IPS DF 6.9 (cell line): ENCODE results near the gene ADGRD2.

ENCODE experiments used
- DNase-seq: peaks from one replicate; pipeline ENCODE4 v3.0.0-alpha.2; 2013; ENCODE audit warnings: low read depth, low spot score
- H3K27ac ChIP-seq: one replicate; pipeline ENCODE4 v1.5.1; 2013; ENCODE audit warnings: low read length, control low read depth
- H3K27me3 ChIP-seq: 2 replicates; pipeline ENCODE4 v1.6.1; 2013; ENCODE audit warnings: mild to moderate bottlenecking, low read length; ENCODE audit not compliant: control insufficient read depth, insufficient read depth
- H3K36me3 ChIP-seq: 2 replicates; pipeline ENCODE4 v1.6.1; 2013; ENCODE audit warnings: low read length; ENCODE audit not compliant: control insufficient read depth, insufficient read depth
- H3K4me1 ChIP-seq: 2 replicates; pipeline ENCODE4 v1.6.1; 2013; ENCODE audit warnings: low read length; ENCODE audit not compliant: control insufficient read depth, insufficient read depth
- H3K4me3 ChIP-seq: 2 replicates; pipeline ENCODE4 v1.5.1; 2013; ENCODE audit warnings: mild to moderate bottlenecking, low read length
- H3K9me3 ChIP-seq: 2 replicates; pipeline ENCODE4 v1.6.1; 2013; ENCODE audit warnings: low read length, inconsistent platforms; ENCODE audit not compliant: control insufficient read depth, insufficient read depth
- WGBS: extraction: QIAGEN DNeasy Blood & Tissue Kit; methylation state at CpG from one replicate; pipeline ENCODE4 v1.1.7; 2013; ENCODE audit warnings: mixed read lengths, missing lambda C conversion rate; ENCODE audit not compliant: insufficient read length, insufficient coverage; 5-methylcytosine and 5-hydroxymethylcytosine counted together

The ADGRD2 gene

DNA sequence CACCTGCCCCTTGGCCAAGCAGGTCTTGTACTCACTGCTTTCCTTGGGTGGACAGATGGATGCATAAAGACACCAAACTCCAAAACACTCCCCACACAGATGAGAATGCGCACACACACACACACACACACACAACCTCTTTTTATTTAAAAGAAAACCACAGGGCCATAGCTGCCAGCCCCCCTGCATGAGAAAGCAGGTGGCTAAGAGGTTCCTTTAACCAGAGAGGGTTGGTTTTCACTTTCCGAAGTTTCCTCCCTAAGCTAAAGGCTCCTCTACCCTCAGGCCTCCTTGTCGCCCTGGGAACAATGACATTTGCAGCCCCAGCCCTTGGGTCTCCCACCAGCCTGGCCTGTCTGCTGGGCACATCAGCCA lies 45.8 kb downstream of the ADGRD2 start:
- 0 out of 2 replicates have a peak, but pooled peaks cover 1% of the 10 kb centered on the region for H3K27me3 ChIP-seq
- WGBS = no CpG with 5 or more reads among the region's 3 CpGs
- no peak overlapping the region for H3K27ac ChIP-seq
- H3K4me3 ChIP-seq = no peak overlapping the region
- no peak for DNase-seq
- 0 out of 2 replicates have a peak, but pooled peaks cover 2% of the 10 kb centered on the region for H3K4me1 ChIP-seq
- H3K36me3 ChIP-seq = no peaks in the 10 kb centered on the region
- no peaks in the 10 kb centered on the region for H3K9me3 ChIP-seq

DNA sequence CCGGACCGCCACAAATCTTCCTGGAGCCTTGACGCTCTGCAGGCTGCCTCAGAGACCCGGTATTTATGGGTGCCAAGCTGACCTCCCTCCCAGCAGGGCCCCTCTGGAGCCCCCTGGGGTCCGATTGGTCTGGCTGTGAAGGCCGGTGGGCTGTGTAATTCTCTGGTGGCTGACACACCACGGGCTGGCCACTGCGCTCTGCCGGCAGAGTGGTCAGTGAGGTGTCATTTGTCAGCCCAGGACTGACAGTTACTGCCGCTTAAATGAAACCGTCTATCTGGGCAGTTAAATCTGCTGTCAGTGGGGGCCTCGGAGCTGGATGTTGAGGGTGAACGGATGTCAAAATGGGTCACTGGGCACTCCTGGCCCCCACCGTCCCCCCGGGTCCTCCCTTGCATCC lies 46.2 kb downstream of the ADGRD2 start:
- no peak for DNase-seq
- Histone ChIP-seq H3K27me3 (0 out of 2 replicates have a peak, but pooled peaks cover 2% of the 10 kb centered on the region), H3K27ac (no peak overlapping the region), H3K36me3 (no peaks in the 10 kb centered on the region), H3K9me3 (no peaks in the 10 kb centered on the region), H3K4me1 (0 out of 2 replicates have a peak, but pooled peaks cover 2% of the 10 kb centered on the region), H3K4me3 (no peak overlapping the region)
- no CpG with 5 or more reads among the region's 15 CpGs for WGBS

DNA sequence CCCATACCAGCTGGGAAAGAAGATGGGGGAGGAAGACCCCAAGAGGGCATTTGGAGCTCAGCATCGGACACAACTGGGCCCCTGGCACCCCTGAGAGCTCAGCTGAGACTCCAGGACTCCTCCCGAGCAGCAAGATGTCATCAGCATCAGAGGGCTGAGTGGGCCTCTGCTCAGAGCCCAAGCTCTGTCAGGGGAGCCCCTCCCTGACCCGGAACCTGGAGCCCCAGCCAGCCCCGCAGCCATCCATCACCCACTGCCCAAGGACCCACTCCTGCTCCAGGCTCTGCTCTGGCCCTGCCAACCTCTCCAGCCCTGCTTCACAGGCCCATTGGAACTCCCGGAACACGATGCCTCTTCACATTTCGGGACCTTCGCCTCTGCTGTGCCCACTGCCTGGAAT lies 47.2 kb downstream of the ADGRD2 start:
- Histone ChIP-seq H3K4me1 (0 out of 2 replicates have a peak, but pooled peaks cover 2% of the 10 kb centered on the region), H3K27me3 (peaks cover 8% of the 10 kb centered on the region; the same call in 1 of the 2 replicates), H3K36me3 (no peaks in the 10 kb centered on the region), H3K4me3 (no peak overlapping the region), H3K27ac (no peak overlapping the region), H3K9me3 (no peaks in the 10 kb centered on the region)
- no peak for DNase-seq
- no CpG with 5 or more reads among the region's 8 CpGs for WGBS

DNA sequence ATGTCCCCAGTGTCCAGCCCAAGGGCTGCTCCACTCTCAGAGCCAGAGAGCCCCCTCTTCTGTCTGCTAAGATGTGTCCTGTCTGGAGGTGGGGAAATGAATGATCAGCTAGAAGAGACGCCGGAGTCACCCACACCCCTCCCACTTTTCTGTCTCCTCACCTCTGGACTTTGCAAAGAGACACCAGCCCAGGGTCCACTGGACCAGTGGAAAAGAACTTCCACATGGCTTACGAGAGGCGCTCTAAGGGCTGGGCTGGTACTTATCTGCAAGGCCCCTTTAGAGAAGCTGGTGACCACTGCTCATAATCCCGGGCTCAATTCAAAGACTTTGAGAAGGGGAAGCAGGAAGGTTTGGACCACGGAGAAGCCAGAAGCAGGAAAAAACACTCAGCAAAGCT lies 47.8 kb downstream of the ADGRD2 start:
- Histone ChIP-seq H3K27me3 (peaks cover 13% of the 10 kb centered on the region; the same call in 1 of the 2 replicates), H3K9me3 (no peaks in the 10 kb centered on the region), H3K4me3 (no peak overlapping the region), H3K36me3 (no peaks in the 10 kb centered on the region), H3K4me1 (0 out of 2 replicates have a peak, but pooled peaks cover 2% of the 10 kb centered on the region), H3K27ac (no peak overlapping the region)
- no peak for DNase-seq
- no CpG with 5 or more reads among the region's 6 CpGs for WGBS

DNA sequence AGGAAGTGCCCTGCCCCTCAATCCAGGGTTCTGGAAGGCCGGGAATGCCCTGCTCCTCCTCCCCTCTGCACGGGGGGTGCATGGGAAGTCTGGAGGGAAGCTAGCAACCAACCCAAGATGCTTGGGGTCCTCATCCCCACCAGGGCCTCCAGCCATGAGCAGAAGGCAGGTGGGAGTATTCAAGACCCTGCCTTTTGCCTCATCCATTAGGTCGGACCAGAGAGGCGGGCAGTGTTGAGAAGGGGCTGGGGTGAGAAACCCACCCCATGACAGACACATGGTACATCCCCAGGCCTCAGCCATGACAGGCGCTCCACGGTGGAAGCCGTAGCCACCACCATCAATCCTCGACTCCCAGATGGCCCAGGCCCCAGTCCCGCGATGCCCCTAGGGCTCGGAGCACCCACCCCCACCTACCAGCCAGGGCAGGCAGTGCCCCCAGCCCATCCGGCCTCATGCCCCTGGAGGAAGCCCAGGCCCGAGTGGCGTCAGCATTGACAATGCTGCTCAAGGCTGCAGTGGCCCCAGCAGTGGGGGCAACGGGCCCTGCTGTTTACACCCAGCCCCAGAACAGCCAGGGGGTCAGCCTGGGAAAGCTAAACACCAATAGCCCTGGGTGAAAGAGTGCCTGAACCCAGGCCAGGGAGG lies 48.4 kb downstream of the ADGRD2 start:
- peaks cover 19% of the 10 kb centered on the region for H3K27me3 ChIP-seq
- no peaks in the 10 kb centered on the region for H3K9me3 ChIP-seq
- H3K36me3 ChIP-seq = no peaks in the 10 kb centered on the region
- H3K4me1 ChIP-seq = 0 out of 2 replicates have a peak, but pooled peaks cover 2% of the 10 kb centered on the region
- WGBS = no CpG with 5 or more reads among the region's 15 CpGs
- DNase-seq = no peak
- no peak overlapping the region for H3K4me3 ChIP-seq
- H3K27ac ChIP-seq = no peak overlapping the region

DNA sequence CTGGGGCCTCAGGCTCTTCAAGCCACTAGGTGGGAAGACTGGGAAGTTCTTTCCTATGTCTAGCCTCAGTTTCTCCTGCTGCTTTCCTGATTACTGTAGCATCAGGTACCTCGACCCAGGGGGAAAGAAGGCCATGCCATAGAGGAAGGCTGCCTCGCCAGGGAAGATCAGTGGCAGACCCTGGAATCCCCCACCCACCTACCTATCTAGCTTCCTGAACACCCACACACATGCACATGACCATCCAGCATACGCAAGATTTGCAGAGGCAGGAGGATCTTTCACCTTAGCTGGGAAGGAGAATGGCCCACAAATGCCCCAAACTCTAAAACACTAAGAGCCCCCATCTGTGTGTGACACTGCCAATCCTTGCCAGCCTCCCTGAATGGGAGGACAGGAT lies 49.0 kb downstream of the ADGRD2 start:
- H3K27ac ChIP-seq = no peak overlapping the region
- no peaks in the 10 kb centered on the region for H3K36me3 ChIP-seq
- no peak overlapping the region for H3K4me3 ChIP-seq
- DNase-seq = no peak
- H3K9me3 ChIP-seq = no peaks in the 10 kb centered on the region
- 0 out of 2 replicates have a peak, but pooled peaks cover 2% of the 10 kb centered on the region for H3K4me1 ChIP-seq
- no CpG with 5 or more reads among the region's 3 CpGs for WGBS
- H3K27me3 ChIP-seq = peaks cover 25% of the 10 kb centered on the region

DNA sequence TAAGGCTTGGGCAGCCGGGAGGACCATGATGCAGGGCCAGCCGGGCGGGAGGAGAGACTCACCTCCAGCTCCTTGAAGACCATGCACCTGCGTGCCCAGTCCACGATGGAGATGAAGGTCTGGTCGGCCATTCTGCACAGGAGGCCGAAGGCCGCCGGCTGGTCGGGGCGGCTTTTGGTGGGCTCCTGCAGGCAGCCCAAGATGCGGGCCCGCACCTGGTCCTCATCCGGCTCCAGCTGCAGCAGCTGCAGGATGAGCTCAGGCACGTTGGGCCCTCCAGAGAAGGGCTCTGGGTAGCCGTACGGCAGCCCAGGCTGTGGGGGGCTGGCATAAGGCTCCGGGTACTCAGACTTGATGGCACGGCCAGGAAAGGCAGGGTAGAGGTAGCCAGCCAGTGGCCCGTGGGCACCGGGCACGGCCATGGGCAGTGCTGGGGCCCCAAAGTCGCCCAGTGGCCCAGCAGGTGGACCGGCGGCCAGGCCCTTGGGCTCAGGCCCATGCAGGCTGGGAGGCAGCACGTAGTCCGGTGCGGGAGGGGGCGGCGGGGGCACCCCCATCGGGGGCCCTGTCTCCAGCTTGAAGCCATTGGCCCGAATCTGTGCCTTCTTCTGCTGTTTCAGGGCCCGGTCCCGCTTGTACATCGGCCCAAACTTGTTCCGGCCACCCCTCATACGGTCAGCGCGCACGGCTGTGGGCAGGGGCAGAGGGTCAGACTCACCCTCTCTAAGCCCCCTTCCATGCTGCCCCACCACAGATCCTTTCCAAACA lies 50.0 kb downstream of the ADGRD2 start:
- H3K36me3 ChIP-seq = no peaks in the 10 kb centered on the region
- DNase-seq = no peak
- 0 out of 2 replicates have a peak, but pooled peaks cover 2% of the 10 kb centered on the region for H3K4me1 ChIP-seq
- no CpG with 5 or more reads among the region's 40 CpGs for WGBS
- no peaks in the 10 kb centered on the region for H3K9me3 ChIP-seq
- peaks cover 32% of the 10 kb centered on the region for H3K27me3 ChIP-seq
- H3K27ac ChIP-seq = no peak overlapping the region
- H3K4me3 ChIP-seq = no peak overlapping the region

DNA sequence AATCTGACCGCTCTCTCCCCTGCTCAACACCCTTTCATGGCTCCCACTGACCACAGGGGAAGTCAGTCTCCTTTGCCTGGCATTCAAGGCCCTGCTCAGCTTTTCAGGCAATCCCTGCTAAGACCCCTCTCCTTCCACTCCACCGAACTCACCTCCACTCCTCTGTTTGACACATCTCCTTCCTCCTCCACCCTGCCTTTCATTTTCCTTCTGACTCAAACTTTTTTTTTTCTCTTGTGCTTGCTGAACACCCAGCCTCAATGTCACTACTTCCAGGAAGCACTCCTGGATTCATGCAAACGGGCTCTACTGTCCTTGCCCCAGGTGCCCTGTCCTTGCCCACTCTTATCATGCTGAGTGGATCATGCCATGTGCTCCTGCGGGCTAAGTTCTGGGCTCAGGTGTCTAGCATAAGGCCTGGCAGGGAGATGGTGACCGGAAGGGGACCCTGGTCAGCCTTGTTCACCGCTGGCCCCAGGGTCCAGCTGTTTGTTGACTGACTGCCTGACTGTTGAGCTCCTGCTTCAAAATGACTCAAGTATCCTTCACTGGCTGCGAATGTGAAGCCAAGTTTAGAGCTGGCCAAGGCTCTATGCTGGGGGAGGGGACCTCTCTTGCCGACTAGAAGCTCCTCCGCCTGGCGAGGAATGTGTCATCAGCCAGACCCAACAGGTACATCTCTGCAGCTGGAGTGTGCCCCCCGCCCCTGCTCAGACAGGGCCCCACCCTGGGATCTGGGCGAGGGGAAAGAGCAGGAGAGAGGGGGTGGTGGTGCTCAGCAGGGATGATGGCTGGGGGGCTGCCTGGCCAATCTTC lies 50.8 kb downstream of the ADGRD2 start:
- no peaks in the 10 kb centered on the region for H3K36me3 ChIP-seq
- H3K4me1 ChIP-seq = 0 out of 2 replicates have a peak, but pooled peaks cover 3% of the 10 kb centered on the region
- DNase-seq = no peak
- no peak overlapping the region for H3K4me3 ChIP-seq
- H3K9me3 ChIP-seq = no peaks in the 10 kb centered on the region
- 100% methylated on average over 1 of the region's 12 CpGs for WGBS
- H3K27me3 ChIP-seq = peaks cover 35% of the 10 kb centered on the region
- no peak overlapping the region for H3K27ac ChIP-seq

DNA sequence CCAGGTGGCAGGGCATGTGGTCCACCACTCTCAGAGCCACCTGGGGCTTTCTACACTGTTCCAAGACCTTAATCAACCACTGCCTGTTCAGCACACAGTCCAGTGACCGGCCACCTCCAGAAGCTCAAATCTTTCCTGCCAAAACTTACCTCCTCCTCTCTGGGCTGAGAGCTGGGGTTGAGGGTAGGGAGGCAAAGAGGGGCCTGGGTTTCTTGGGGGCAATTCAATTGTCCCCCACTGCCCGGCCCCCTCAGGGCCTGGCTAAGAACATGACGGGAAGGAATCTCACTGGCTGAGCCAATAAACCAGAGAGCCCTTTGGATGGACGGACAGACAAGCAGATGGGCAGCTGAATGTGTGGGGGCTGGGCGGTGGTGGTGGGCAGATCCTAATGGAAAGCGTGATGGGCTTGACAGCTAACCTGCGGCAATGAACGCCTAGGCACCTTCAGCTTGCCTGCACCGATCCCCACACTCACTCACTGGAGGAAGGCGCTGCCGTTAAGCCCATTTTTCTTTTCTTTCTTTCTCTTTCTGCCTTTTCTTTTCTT lies 51.6 kb downstream of the ADGRD2 start:
- H3K4me3 ChIP-seq = no peak overlapping the region
- H3K4me1 ChIP-seq = 0 out of 2 replicates have a peak, but pooled peaks cover 3% of the 10 kb centered on the region
- no peak for DNase-seq
- H3K9me3 ChIP-seq = no peaks in the 10 kb centered on the region
- WGBS = no CpG with 5 or more reads among the region's 11 CpGs
- peaks cover 35% of the 10 kb centered on the region for H3K27me3 ChIP-seq
- H3K36me3 ChIP-seq = no peaks in the 10 kb centered on the region
- no peak overlapping the region for H3K27ac ChIP-seq
